ENCODE measurements around the gene NEK1. TPM values are rescaled to one million over a fixed set of nuclear protein-coding genes. Genes with fewer than 3 reads are reported as not detected.

Gene NEK1
- total RNA-seq, 1 experiment from 2014 or later: 12.3 TPM

DNA sequence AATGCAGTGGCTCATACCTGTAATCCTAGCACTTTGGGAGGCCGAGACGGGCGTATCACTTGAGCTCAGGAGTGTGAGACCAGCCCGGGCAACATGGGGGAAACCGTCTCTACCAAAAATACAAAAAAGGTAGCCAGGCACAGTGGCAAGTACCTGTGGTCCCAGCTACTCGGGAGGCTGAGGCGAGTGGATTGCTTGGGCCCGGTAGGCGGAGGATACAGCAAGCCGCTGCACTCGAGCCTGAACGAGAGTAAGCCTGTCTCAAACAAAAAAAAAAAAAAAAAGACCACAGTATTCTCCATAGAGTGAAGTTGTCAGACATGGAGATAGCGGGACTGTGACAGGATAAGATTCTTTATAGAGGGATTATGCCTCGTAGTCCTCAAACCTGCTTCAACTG is 265.5 kb downstream of the NEK1 start:
- Histone ChIP-seq H3K56ac (ENCODE audit: insufficient read length, low read depth, low read length) (no peak overlapping the region), H2AFZ (ENCODE audit: low read length) (no peak overlapping the region), H2AK5ac (ENCODE audit: insufficient read length, low read length) (no peak overlapping the region), H2BK120ac (ENCODE audit: low read depth, low read length, poor library complexity, severe bottlenecking) (no peak overlapping the region), H3K9ac (ENCODE audit: extremely low read depth, insufficient read length, low read length) (no peak overlapping the region), H2BK12ac (ENCODE audit: insufficient read length, low read depth, low read length) (no peak overlapping the region), H4K91ac (ENCODE audit: insufficient read length, low read depth, low read length) (no peak overlapping the region), H3T11ph (ENCODE audit: low read length) (no peak overlapping the region), H3K4me2 (ENCODE audit: insufficient read depth, insufficient read length, low read length) (no peak overlapping the region), H2BK20ac (ENCODE audit: low read depth, low read length, poor library complexity, severe bottlenecking) (no peak overlapping the region), H3K14ac (ENCODE audit: insufficient read depth, low read length) (no peak overlapping the region), H3K79me2 (ENCODE audit: insufficient read depth, low read length) (no peaks in the 10 kb centered on the region), H3K27me3 (ENCODE audit: insufficient read depth, low read length) (no peaks in the 10 kb centered on the region), H2BK15ac (ENCODE audit: low read depth, low read length) (no peak overlapping the region), H3K23ac (ENCODE audit: insufficient read length, low read depth, low read length) (no peak overlapping the region), H3K4ac (ENCODE audit: low read depth, low read length) (no peak overlapping the region), H3K4me1 (ENCODE audit: insufficient read depth, low read length) (no peaks in the 10 kb centered on the region), H4K8ac (replicated peaks; ENCODE audit: insufficient read length, low read depth, low read length) (no peak overlapping the region), H2BK5ac (ENCODE audit: insufficient read length, low read length) (no peak overlapping the region), H3K9me3 (ENCODE audit: control insufficient read depth, low read depth, low read length) (no peaks in the 10 kb centered on the region), H3K79me1 (ENCODE audit: insufficient read depth, low read depth, low read length, poor library complexity, severe bottlenecking) (no peaks in the 10 kb centered on the region), H3K18ac (ENCODE audit: insufficient read length, low read depth, low read length) (no peak overlapping the region), H3K23me2 (ENCODE audit: insufficient read length, low read depth, low read length, poor library complexity, severe bottlenecking) (no peaks in the 10 kb centered on the region), H3K27ac (ENCODE audit: insufficient read length, low read depth, low read length) (no peak overlapping the region), H4K5ac (ENCODE audit: insufficient read length, low read depth, low read length) (no peak overlapping the region), H4K20me1 (ENCODE audit: control insufficient read depth, insufficient read depth, insufficient read length) (no peaks in the 10 kb centered on the region)
- no peaks in the 10 kb centered on the region for H3K36me3 Mint-ChIP-seq (ENCODE audit: insufficient read depth in 1 of 3, low read depth in 3 of 3)
- TF ChIP-seq, protein P1, sequence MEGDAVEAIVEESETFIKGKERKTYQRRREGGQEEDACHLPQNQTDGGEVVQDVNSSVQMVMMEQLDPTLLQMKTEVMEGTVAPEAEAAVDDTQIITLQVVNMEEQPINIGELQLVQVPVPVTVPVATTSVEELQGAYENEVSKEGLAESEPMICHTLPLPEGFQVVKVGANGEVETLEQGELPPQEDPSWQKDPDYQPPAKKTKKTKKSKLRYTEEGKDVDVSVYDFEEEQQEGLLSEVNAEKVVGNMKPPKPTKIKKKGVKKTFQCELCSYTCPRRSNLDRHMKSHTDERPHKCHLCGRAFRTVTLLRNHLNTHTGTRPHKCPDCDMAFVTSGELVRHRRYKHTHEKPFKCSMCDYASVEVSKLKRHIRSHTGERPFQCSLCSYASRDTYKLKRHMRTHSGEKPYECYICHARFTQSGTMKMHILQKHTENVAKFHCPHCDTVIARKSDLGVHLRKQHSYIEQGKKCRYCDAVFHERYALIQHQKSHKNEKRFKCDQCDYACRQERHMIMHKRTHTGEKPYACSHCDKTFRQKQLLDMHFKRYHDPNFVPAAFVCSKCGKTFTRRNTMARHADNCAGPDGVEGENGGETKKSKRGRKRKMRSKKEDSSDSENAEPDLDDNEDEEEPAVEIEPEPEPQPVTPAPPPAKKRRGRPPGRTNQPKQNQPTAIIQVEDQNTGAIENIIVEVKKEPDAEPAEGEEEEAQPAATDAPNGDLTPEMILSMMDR (conservative IDR thresholded peaks at IDR 0.05): no peak
- peaks cover 0 to 6% of the 10 kb centered on the region in 2 experiments; a peak in 2 of 4 replicates for H3K4me1 Mint-ChIP-seq
- no peaks in the 10 kb centered on the region for H3K27me3 Mint-ChIP-seq (ENCODE audit: low read depth)
- no peak for DNase-seq
- WGBS (ENCODE audit: extremely low coverage, insufficient read length, low lambda C conversion rate): no CpG with 5 or more reads among the region's 14 CpGs
- no peaks in the 10 kb centered on the region for H3K9me3 Mint-ChIP-seq
- H3K27ac Mint-ChIP-seq: peak overlapping the region in 1 of 3 experiments; percentile 82; a peak in 1 of 7 replicates
- H3K4me3 Mint-ChIP-seq: no peak overlapping the region

Measured in H9 (cell line).